ENCODE measurements around the gene DNMT3A.

- TF ChIP-seq EZH2 (IDR thresholded peaks at IDR 0.05; ENCODE audit: insufficient read depth, poor library complexity, severe bottlenecking) (no peak), EZH2phosphoT487 (IDR thresholded peaks at IDR 0.05; ENCODE audit: insufficient read depth, low read depth) (no peak)
These were observed 91.9 kb downstream of the DNMT3A start for GRCh38 chr2:25249785-25250184.
